T-helper 17 cell (primary cell): ENCODE results near the gene EPAS1. TPM values are rescaled to one million over a fixed set of nuclear protein-coding genes. Genes with fewer than 3 reads are reported as not detected.
"Not testable (repeated sequence)": the region's sequence is repeated elsewhere in the genome, so short reads cannot be mapped to it uniquely, and the experiment has no call there.

ENCODE experiments used
- ATAC-seq: fragments of 150-1000 bp; cut with Tn5 transposase; 2 replicates; pipeline ENCODE4 v1.10.0; 2021; ENCODE audit warnings: mild to moderate bottlenecking, moderate library complexity
- DNase-seq, 3 donors: peaks; one replicate each; pipeline versions ENCODE4 v3.0.0 to v3.0.0-alpha.2; 2020 to 2021
- H3K9me3 ChIP-seq: one replicate; pipeline ENCODE4 v1.7.0; 2013; ENCODE audit warnings: low read length, mild to moderate bottlenecking; ENCODE audit not compliant: control insufficient read depth, poor library complexity, severe bottlenecking
- H3K27ac Mint-ChIP-seq: one replicate; pipeline ENCODE4 v1.8.0; 2022; ENCODE audit warnings: mild to moderate bottlenecking, moderate library complexity, mixed read lengths
- H3K27me3 Mint-ChIP-seq: one replicate; pipeline ENCODE4 v1.8.0; 2022; ENCODE audit warnings: mixed read lengths
- H3K36me3 Mint-ChIP-seq: one replicate; pipeline ENCODE4 v1.8.0; 2022; ENCODE audit warnings: low read depth, mixed read lengths
- H3K4me1 Mint-ChIP-seq: one replicate; pipeline ENCODE4 v1.8.0; 2022; ENCODE audit warnings: mild to moderate bottlenecking, mixed read lengths
- H3K4me3 Mint-ChIP-seq: one replicate; pipeline ENCODE4 v1.8.0; 2022; ENCODE audit warnings: mild to moderate bottlenecking, moderate library complexity, mixed read lengths
- total RNA-seq, 4 donors: library from RNA in 2 of 4; stranded (reverse) in 2 of 4; gene quantifications; one replicate each; pipeline ENCODE4 v1.2.3 and lab custom pipeline; 2022 to 2026

EPAS1 gene
- total RNA-seq, 2 donors from 2014 or later = 0.97 to 9.1 TPM

DNA sequence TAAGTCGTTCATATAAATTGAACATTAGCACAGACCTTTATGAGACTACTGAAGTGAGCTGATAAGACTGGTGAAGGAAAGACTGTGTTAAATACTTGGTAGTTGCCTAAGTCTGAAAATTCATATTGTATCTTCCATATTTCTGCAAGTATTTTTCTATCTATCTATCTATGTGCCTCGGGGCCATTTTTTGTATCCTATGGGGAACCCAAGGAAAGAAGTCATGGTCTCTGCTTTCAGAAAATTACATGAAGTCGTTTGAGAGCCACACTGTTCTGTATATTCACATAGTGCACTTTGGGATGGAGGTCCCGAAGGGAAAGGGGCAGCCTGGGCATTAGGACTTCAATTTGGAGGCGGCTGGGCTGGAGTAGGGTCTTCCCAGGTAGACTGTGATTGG, 89.6 kb downstream of the EPAS1 start:
- Mint-ChIP-seq H3K36me3 (peaks cover 5% of the 10 kb centered on the region), H3K4me1 (peaks cover 2% of the 10 kb centered on the region), H3K27me3 (peaks cover 32% of the 10 kb centered on the region), H3K4me3 (no peak overlapping the region), H3K27ac (no peak overlapping the region)
- ATAC-seq = no peak
- H3K9me3 ChIP-seq = no peaks in the 10 kb centered on the region
- no peak for DNase-seq

DNA sequence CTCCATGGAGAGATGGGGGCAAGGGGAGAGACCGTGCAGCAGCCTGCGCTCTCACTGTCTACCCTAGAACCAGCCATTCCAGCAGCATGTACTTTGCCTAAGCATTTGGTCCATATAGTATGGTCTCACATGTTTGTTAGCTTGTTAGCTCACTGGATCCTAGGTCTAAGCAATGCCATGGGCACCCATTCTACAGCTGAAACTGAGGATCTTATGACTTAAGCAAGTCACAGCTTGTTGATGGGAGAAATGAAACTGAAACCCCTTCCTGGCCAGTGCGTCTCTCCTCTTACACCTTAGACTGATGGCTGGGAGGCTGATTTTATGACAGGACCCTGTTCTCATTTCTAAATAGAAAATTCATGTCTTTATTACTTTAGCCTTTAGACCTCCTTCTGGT, 90.1 kb downstream of the EPAS1 start:
- no peak for ATAC-seq
- no peaks in the 10 kb centered on the region for H3K9me3 ChIP-seq
- Mint-ChIP-seq H3K36me3 (peaks cover 6% of the 10 kb centered on the region), H3K4me1 (peaks cover 2% of the 10 kb centered on the region), H3K27ac (no peak overlapping the region), H3K27me3 (peaks cover 37% of the 10 kb centered on the region), H3K4me3 (no peak overlapping the region)
- DNase-seq = no peak

DNA sequence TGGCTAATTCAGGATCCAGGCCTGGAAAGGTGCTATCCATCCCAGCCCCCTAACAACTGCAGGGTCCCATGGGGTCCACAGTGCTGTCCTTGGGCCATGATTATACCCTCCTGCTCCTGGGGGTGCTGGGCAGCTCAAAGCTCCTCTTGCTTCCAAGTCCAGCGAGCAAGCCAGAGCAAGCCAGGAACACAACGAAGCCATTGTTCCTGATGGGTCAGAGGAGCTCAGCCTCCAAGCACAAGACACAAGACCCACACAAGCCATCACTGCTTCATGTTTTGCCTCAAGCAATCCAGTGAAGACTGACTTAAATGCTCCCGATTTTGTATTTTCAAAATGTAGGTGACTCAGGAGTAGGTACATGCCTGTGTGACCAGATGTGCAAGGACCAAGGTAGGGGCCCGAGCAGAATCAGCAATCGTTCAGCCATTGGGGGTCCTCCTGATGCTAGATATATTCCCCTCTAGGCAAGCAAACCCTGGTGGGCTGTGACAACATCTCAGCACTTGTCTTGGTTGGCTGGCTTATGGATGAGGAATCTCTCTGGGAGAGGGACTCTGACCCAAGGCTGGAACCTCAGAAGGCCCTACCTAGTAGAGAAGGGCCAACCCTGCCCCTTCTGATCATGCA, 90.8 kb downstream of the EPAS1 start:
- ATAC-seq (no peak), DNase-seq (no peak)
- H3K27ac Mint-ChIP-seq = no peak overlapping the region
- peaks cover 6% of the 10 kb centered on the region for H3K36me3 Mint-ChIP-seq
- H3K4me1 Mint-ChIP-seq = peaks cover 2% of the 10 kb centered on the region
- peaks cover 43% of the 10 kb centered on the region for H3K27me3 Mint-ChIP-seq
- H3K4me3 Mint-ChIP-seq = no peak overlapping the region
- no peaks in the 10 kb centered on the region for H3K9me3 ChIP-seq

- H3K9me3 ChIP-seq = no peaks in the 10 kb centered on the region
- Mint-ChIP-seq H3K4me3 (no peak overlapping the region), H3K4me1 (peaks cover 2% of the 10 kb centered on the region), H3K36me3 (peaks cover 6% of the 10 kb centered on the region), H3K27me3 (peaks cover 47% of the 10 kb centered on the region), H3K27ac (no peak overlapping the region)
- DNase-seq (no peak), ATAC-seq (no peak)
Observed at GRCh38 chr2:46388881-46389280, 91.7 kb downstream of the EPAS1 start.

DNA sequence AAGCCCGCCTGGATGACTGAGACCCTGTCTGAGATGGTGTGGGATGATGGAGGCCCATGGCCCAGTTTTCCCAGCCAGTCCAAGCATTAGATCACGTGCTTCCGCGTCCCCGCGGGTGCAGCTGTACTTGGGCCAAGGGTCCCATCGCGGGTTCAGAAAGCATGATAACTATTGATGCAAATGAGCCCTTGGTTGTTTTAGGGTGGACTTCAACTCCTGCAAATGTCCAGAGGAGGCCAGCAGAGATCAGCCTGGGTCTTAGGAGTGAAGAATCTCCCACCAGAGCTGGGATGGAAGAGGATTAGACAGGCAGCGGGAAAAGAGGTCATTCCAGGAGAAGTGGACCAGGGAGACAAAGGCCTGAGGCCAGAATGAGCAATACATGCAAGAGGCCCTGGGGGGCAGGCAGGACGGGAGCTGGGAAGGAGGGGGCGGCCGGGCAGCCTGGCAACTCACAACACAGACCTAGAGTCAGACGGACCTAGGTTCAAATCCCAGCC, 92.3 kb downstream of the EPAS1 start:
- Mint-ChIP-seq H3K4me3 (no peak overlapping the region), H3K36me3 (peaks cover 6% of the 10 kb centered on the region)
- DNase-seq = no peak

DNA sequence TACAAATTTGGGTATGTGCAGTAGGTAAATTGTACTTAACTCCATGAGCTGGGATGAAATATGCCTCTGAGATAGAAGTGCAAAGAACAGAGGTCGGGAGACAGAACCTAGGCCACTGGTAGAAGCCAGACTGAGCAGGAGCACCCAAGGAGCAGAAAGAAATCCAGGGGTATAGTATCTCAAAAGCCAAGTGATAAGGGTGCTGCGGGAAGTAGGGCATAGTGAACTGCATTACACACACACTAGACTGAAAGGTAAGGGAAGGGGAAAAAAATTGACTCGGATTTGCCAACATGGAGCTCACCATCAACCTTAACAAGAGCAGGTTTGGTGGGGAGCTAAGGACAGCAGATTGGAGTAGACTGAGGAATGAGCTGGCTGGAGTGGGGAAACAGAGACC, 92.8 kb downstream of the EPAS1 start:
- Mint-ChIP-seq H3K36me3 (peaks cover 6% of the 10 kb centered on the region), H3K27me3 (peaks cover 54% of the 10 kb centered on the region), H3K27ac (no peak overlapping the region), H3K4me3 (no peak overlapping the region), H3K4me1 (peaks cover 4% of the 10 kb centered on the region)
- H3K9me3 ChIP-seq = no peaks in the 10 kb centered on the region
- ATAC-seq (no peak), DNase-seq (no peak)

More for the DNA sequence above, 92.3 kb downstream of the EPAS1 start:
- H3K27me3 Mint-ChIP-seq = peaks cover 48% of the 10 kb centered on the region
- H3K27ac Mint-ChIP-seq = peak overlapping the region; percentile 24
- no peaks in the 10 kb centered on the region for H3K9me3 ChIP-seq
- ATAC-seq = no peak
- H3K4me1 Mint-ChIP-seq = peaks cover 4% of the 10 kb centered on the region

GRCh38 chr2:46390901-46391395, 93.7 kb downstream of the EPAS1 start:
- Mint-ChIP-seq H3K36me3 (peaks cover 6% of the 10 kb centered on the region), H3K4me1 (peaks cover 4% of the 10 kb centered on the region), H3K4me3 (no peak overlapping the region), H3K27ac (no peak overlapping the region), H3K27me3 (peaks cover 58% of the 10 kb centered on the region)
- DNase-seq (no peak), ATAC-seq (no peak)
- H3K9me3 ChIP-seq = no peaks in the 10 kb centered on the region

DNA sequence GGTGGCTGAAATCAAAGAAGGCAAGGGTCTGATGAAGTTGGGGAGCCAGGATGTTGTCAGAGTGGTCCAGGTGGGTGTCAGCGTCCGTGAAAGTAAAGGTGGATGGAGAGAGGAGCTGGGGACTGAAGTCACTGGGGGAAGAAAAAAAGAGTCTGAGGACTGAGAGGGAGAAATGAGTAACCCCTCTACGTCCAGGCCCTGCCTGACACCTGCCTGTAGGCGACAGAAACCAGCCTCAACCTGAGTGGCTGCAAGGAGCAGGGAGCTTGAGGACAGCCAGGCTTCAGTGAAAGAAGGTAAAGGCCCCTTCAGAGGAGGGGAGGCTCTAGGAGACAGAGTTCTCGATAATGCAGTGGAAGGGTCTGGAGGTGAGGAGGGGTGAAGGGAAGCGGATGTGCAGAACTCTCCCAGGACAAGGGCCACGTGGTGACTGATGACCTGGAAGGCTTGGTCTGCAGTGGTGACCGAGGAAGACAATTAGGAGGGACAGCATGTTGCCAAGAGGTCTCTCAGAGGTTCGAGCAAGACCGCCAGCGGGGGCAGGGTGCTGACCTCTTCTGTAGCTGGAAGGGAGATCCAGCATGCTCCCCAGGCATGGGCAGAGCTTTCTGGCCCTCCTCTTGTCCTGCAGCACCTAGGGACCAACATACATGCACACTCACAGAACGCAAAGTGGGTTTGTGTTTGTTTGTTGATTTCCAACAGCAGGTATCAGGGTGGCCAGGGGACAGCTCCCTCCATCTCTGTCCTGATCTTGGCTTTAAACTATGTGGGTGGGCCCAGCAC, 95.5 kb downstream of the EPAS1 start:
- Mint-ChIP-seq H3K36me3 (peaks cover 6% of the 10 kb centered on the region), H3K27ac (no peak overlapping the region), H3K4me1 (peaks cover 2% of the 10 kb centered on the region), H3K27me3 (peaks cover 59% of the 10 kb centered on the region), H3K4me3 (no peak overlapping the region)
- DNase-seq (no peak), ATAC-seq (no peak)
- H3K9me3 ChIP-seq = no peaks in the 10 kb centered on the region

DNA sequence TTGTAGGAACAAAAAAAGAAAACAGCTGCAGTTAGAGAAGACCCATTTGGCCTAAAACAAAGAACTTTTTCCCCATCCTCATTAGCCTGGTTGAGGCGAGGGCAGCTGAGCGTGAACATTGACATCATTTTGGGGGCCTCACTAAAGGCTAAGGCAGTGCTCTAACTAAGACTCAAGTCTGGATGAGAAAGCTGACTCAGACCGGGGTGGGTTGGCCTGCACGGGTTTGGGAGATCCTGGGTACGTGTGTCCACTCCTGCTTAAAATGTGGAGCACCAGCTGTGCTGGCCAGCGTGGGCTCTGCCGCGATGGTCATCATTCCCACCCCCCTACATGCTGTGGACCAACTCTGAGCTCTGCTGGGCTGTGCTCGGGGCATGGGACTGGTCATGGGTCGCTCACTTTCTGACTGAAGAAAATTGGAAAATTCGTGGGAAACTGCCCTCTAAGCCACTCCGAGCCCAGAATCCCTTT, 96.2 kb downstream of the EPAS1 start:
- Mint-ChIP-seq H3K4me3 (no peak overlapping the region), H3K36me3 (peaks cover 6% of the 10 kb centered on the region), H3K4me1 (peaks cover 2% of the 10 kb centered on the region), H3K27ac (no peak overlapping the region), H3K27me3 (peaks cover 57% of the 10 kb centered on the region)
- ATAC-seq (no peak), DNase-seq (no peak)
- H3K9me3 ChIP-seq = no peaks in the 10 kb centered on the region

DNA sequence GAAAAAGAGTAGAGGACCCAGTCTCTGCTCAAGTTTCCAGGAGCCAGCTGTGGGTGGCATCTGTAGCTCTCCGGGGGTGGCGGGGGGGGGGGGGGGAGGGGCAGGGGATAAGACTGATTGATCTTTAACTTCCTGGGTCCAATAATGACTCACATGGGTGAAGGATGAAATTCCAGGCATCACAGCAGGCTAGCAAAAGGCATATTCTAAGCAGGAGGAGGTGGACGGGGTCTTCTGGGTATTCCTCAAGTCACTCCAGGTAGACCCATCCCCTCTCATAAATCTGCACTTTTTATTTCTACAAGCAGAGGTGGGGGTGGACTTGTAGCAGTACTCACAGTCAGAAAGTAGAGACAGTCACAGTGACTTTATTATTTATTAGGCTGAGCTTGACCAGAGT, 96.7 kb downstream of the EPAS1 start:
- peaks cover 2% of the 10 kb centered on the region for H3K4me1 Mint-ChIP-seq
- peaks cover 6% of the 10 kb centered on the region for H3K36me3 Mint-ChIP-seq
- no peak overlapping the region for H3K27ac Mint-ChIP-seq
- H3K4me3 Mint-ChIP-seq = no peak overlapping the region
- no peak for ATAC-seq
- H3K9me3 ChIP-seq = no peaks in the 10 kb centered on the region
- no peak for DNase-seq
- H3K27me3 Mint-ChIP-seq = peaks cover 55% of the 10 kb centered on the region

- no peak for ATAC-seq
- Mint-ChIP-seq H3K27me3 (peaks cover 46% of the 10 kb centered on the region), H3K4me3 (no peak overlapping the region), H3K36me3 (peaks cover 4% of the 10 kb centered on the region), H3K27ac (no peak overlapping the region), H3K4me1 (peaks cover 2% of the 10 kb centered on the region)
- DNase-seq = no peak
- H3K9me3 ChIP-seq = no peaks in the 10 kb centered on the region
Observed at GRCh38 chr2:46394649-46395510, 97.7 kb downstream of the EPAS1 start.

GRCh38 chr2:46395730-46396129, 98.5 kb downstream of the EPAS1 start:
- H3K27me3 Mint-ChIP-seq = peaks cover 40% of the 10 kb centered on the region
- not testable (repeated sequence) for H3K4me3 Mint-ChIP-seq, DNase-seq, H3K36me3 Mint-ChIP-seq, ATAC-seq, H3K27ac Mint-ChIP-seq, H3K9me3 ChIP-seq, H3K4me1 Mint-ChIP-seq

DNA sequence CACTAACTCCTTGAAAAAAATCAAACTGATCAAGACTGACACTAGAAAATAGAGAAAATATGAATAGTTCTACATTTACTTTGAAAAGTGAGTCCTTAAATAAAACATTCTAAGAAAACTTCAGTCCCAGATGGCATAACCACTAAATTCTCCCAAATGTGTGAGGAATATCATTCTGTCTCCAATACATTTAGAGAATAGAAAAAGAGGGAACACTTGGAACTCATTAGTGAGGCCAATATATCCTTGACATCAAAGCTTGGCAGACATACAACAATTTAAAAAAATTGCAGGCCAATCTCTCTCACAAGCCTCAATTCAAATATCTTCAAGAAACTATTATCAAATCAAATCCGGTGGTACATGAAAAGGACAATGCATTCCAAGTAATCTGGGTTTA, 102.8 kb downstream of the EPAS1 start:
- Mint-ChIP-seq H3K4me3 (no peak overlapping the region), H3K36me3 (no peaks in the 10 kb centered on the region), H3K4me1 (no peaks in the 10 kb centered on the region), H3K27ac (no peak overlapping the region), H3K27me3 (peaks cover 8% of the 10 kb centered on the region)
- ATAC-seq = no peak
- no peak for DNase-seq
- H3K9me3 ChIP-seq = no peaks in the 10 kb centered on the region
